Mesangial cell (primary cell): ENCODE results near the gene ZNF775. TPM values are rescaled to one million over a fixed set of nuclear protein-coding genes. Genes with fewer than 3 reads are reported as not detected.

Source experiments
- total RNA-seq: library from RNA; depleted of rRNA; stranded (reverse); fragments of >200 nt; gene quantifications from 2 replicates; pipeline ENCODE4 v1.2.3, GENCODE V29; 2015

The ZNF775 gene
- total RNA-seq = 9.3 and 11.3 TPM in 2 replicates

GRCh38 chr7:150378853-150379440, at the start of gene ZNF775:
Gene ZNF775, plus strand, starts transcription at chr7:150379330. Its CDS starts 9,141 bp downstream, at chr7:150388471.

GRCh38 chr7:150341263-150342120, 37.6 kb upstream of the ZNF775 start, which contains the start of gene RARRES2:
Gene RARRES2, minus strand, starts transcription at chr7:150341629. Its CDS starts 1,020 bp downstream, at chr7:150340609.

GRCh38 chr7:150368096-150368883, 10.8 kb upstream of the ZNF775 start, which contains the start of gene REPIN1:
Gene REPIN1, plus strand, starts transcription at chr7:150368822. Its CDS starts 890 bp downstream, at chr7:150369712.

Other genes with a start within 250 kb of the ZNF775 start
- 21.7 and 40.2 TPM in 2 replicates for gene LRRC61, start 56.0 kb upstream of the ZNF775 start, total RNA-seq
- gene ACTR3C, start 55.8 kb upstream of the ZNF775 start, total RNA-seq = 2.3 and 8.4 TPM in 2 replicates
- 3.3 and 34.4 TPM in 2 replicates for gene RARRES2, start 37.7 kb upstream of the ZNF775 start, total RNA-seq
- 104 and 108 TPM in 2 replicates for gene REPIN1, start 10.5 kb upstream of the ZNF775 start, total RNA-seq
- gene GIMAP8, start 71.3 kb downstream of the ZNF775 start, total RNA-seq = not detected in 2 replicates
- gene GIMAP7, start 135.5 kb downstream of the ZNF775 start, total RNA-seq = not detected in 2 replicates
- gene GIMAP4, start 188.1 kb downstream of the ZNF775 start, total RNA-seq = not detected in 2 replicates